Neural cell (in vitro differentiated cells): Measurements from ENCODE around the gene TMCC1. TPM values are rescaled to one million over a fixed set of nuclear protein-coding genes. Genes with fewer than 3 reads are reported as not detected.
"Not testable (repeated sequence)": the region's sequence is repeated elsewhere in the genome, so short reads cannot be mapped to it uniquely, and the experiment has no call there.

Source experiments
- H2AFZ ChIP-seq: fragments of 200-600, 300-800 bp; sonication (generic), shearing (Covaris generic); 2 replicates; pipeline ENCODE4 v1.6.0; 2014; ENCODE audit warnings: low read depth, mild to moderate bottlenecking, antibody characterized with exemption, low read length, moderate library complexity
- H3F3A ChIP-seq: fragments of 200-600 bp; shearing (Covaris generic); 2 replicates; pipeline ENCODE4 v1.6.1; 2016; ENCODE audit warnings: mild to moderate bottlenecking, moderate library complexity, mixed read lengths, antibody characterized with exemption, low read length; ENCODE audit not compliant: insufficient read depth, poor library complexity, severe bottlenecking
- H3K27ac ChIP-seq: fragments of 200-600, 300-800 bp; sonication (generic), shearing (Covaris generic); 2 replicates; pipeline ENCODE4 v1.5.1; 2014; ENCODE audit warnings: mild to moderate bottlenecking, low read length, moderate library complexity
- H3K27me3 ChIP-seq: fragments of 300-800, 200-600 bp; sonication (generic), shearing (Covaris generic); 2 replicates; pipeline ENCODE4 v1.6.0; 2014; ENCODE audit warnings: mild to moderate bottlenecking, low read depth, low read length, moderate library complexity; ENCODE audit not compliant: insufficient read depth
- H3K36me3 ChIP-seq: fragments of 300-800, 200-600 bp; sonication (generic), shearing (Covaris generic); 2 replicates; pipeline ENCODE4 v1.5.1; 2014; ENCODE audit warnings: mild to moderate bottlenecking, antibody characterized with exemption, low read length, moderate library complexity; ENCODE audit not compliant: insufficient read depth
- H3K4me2 ChIP-seq: fragments of 300-800, 200-600 bp; sonication (generic), shearing (Covaris generic); 2 replicates; pipeline ENCODE4 v1.6.0; 2014; ENCODE audit warnings: mild to moderate bottlenecking, low read length
- H3K4me3 ChIP-seq: fragments of 300-800, 200-600 bp; sonication (generic), shearing (Covaris generic); 2 replicates; pipeline ENCODE4 v1.5.1; 2014; ENCODE audit warnings: mild to moderate bottlenecking, low read length, moderate library complexity
- H3K79me2 ChIP-seq: fragments of 200-600 bp; shearing (Covaris generic); replicated peaks from 2 replicates; pipeline ENCODE4 v1.6.0; 2014; ENCODE audit warnings: mild to moderate bottlenecking, low read length, moderate library complexity; ENCODE audit not compliant: insufficient read depth
- H3K9ac ChIP-seq: fragments of 300-800, 200-600 bp; sonication (generic), shearing (Covaris generic); 2 replicates; pipeline ENCODE4 v1.6.1; 2016; ENCODE audit warnings: mild to moderate bottlenecking, low read length, mixed read lengths
- H3K9me2 ChIP-seq: fragments of 200-600 bp; shearing (Covaris generic); 2 replicates; pipeline ENCODE4 v1.6.1; 2016; ENCODE audit warnings: mild to moderate bottlenecking, low read length, mixed read lengths; ENCODE audit not compliant: insufficient read depth
- H3K9me3 ChIP-seq: fragments of 200-600, 300-800 bp; sonication (generic), shearing (Covaris generic); 2 replicates; pipeline ENCODE4 v1.6.1; 2016; ENCODE audit warnings: mild to moderate bottlenecking, mixed run types, low read length, moderate library complexity, mixed read lengths
- H4K20me1 ChIP-seq: fragments of 200-600 bp; shearing (Covaris generic); 2 replicates; pipeline ENCODE4 v1.6.1; 2016; ENCODE audit warnings: mild to moderate bottlenecking, mixed run types; ENCODE audit not compliant: insufficient read depth
- EP300 ChIP-seq: fragments of 450-650 bp; conservative IDR thresholded peaks from 2 replicates; pipeline ENCODE4 v1.6.1; 2014; ENCODE audit warnings: antibody characterized with exemption, mild to moderate bottlenecking, moderate library complexity; ENCODE audit not compliant: poor library complexity, severe bottlenecking
- EZH2 ChIP-seq: fragments of 200-600, 300-800 bp; shearing (Covaris generic), sonication (generic); IDR thresholded peaks from 2 replicates; pipeline ENCODE4 v1.6.1; 2014; ENCODE audit warnings: antibody characterized with exemption, low read length, borderline replicate concordance, mild to moderate bottlenecking; ENCODE audit not compliant: insufficient read depth, poor library complexity, severe bottlenecking
- MXI1 ChIP-seq: fragments of 450-650 bp; conservative IDR thresholded peaks from 2 replicates; pipeline ENCODE4 v1.6.1; 2014; ENCODE audit warnings: antibody characterized with exemption, mild to moderate bottlenecking; ENCODE audit not compliant: poor library complexity, severe bottlenecking
- POLR2AphosphoS5 ChIP-seq: IDR thresholded peaks from 2 replicates; pipeline ENCODE4 v1.6.1; 2012
- RAD21 ChIP-seq: fragments of 450-650 bp; conservative IDR thresholded peaks from 2 replicates; pipeline ENCODE4 v1.6.1; 2014; ENCODE audit warnings: antibody characterized with exemption, mild to moderate bottlenecking, moderate library complexity
- SMC3 ChIP-seq: fragments of 450-650 bp; conservative IDR thresholded peaks from 2 replicates; pipeline ENCODE4 v1.6.1; 2014; ENCODE audit warnings: antibody characterized with exemption, mild to moderate bottlenecking, moderate library complexity; ENCODE audit not compliant: poor library complexity
- TAF1 ChIP-seq: IDR thresholded peaks from 2 replicates; pipeline ENCODE4 v1.6.1; 2012; ENCODE audit warnings: low read depth
- polyA plus RNA-seq: library from polyadenylated mRNA; depleted of rRNA; stranded (reverse); fragments of >200 nt; gene quantifications from 2 replicates; pipeline ENCODE4 v1.2.3, GENCODE V29; 2014
- TF ChIP-seq, protein P1 (sequence below): fragments of 450-650 bp; IDR thresholded peaks from 2 replicates; pipeline ENCODE4 v1.5.1; 2014; ENCODE audit warnings: antibody characterized with exemption, mild to moderate bottlenecking, moderate library complexity; ENCODE audit not compliant: poor library complexity, severe bottlenecking
- TF ChIP-seq, protein P2 (sequence below): IDR thresholded peaks from 2 replicates; pipeline ENCODE4 v1.6.1; 2012; ENCODE audit warnings: borderline replicate concordance

TMCC1 gene
- polyA plus RNA-seq, 1 donor from 2014 or later = 25.0 TPM

DNA sequence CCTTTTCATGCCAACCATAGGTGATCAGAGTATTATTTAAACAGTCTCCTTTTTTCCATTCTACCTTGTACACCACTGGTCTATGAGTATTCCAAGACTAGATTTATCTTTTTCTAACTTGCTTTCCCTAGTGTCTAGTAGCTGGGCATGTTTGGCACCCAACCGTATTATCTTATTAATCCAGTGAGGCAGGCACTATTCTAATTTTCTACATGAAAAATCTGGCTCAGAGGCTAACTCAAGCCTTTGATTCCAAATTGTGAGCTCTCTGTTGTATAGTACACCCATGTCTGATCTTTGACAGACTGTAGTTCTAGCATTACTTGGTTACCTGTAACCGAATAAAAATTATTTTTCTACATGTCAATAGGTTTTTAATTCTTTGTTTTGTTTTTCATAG, 210.3 kb downstream of the TMCC1 start:
- H3F3A ChIP-seq = no peaks in the 10 kb centered on the region
- no peaks in the 10 kb centered on the region for H3K36me3 ChIP-seq
- H3K9me3 ChIP-seq = no peaks in the 10 kb centered on the region
- H3K79me2 ChIP-seq = peaks cover 37% of the 10 kb centered on the region
- H3K4me2 ChIP-seq = no peak overlapping the region
- H3K9me2 ChIP-seq = no peaks in the 10 kb centered on the region
- no peak overlapping the region for H3K9ac ChIP-seq
- TF ChIP-seq, protein P1, sequence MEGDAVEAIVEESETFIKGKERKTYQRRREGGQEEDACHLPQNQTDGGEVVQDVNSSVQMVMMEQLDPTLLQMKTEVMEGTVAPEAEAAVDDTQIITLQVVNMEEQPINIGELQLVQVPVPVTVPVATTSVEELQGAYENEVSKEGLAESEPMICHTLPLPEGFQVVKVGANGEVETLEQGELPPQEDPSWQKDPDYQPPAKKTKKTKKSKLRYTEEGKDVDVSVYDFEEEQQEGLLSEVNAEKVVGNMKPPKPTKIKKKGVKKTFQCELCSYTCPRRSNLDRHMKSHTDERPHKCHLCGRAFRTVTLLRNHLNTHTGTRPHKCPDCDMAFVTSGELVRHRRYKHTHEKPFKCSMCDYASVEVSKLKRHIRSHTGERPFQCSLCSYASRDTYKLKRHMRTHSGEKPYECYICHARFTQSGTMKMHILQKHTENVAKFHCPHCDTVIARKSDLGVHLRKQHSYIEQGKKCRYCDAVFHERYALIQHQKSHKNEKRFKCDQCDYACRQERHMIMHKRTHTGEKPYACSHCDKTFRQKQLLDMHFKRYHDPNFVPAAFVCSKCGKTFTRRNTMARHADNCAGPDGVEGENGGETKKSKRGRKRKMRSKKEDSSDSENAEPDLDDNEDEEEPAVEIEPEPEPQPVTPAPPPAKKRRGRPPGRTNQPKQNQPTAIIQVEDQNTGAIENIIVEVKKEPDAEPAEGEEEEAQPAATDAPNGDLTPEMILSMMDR = no peak
- TF ChIP-seq MXI1 = no peak
- no peak for TF ChIP-seq SMC3
- TF ChIP-seq, protein P2, sequence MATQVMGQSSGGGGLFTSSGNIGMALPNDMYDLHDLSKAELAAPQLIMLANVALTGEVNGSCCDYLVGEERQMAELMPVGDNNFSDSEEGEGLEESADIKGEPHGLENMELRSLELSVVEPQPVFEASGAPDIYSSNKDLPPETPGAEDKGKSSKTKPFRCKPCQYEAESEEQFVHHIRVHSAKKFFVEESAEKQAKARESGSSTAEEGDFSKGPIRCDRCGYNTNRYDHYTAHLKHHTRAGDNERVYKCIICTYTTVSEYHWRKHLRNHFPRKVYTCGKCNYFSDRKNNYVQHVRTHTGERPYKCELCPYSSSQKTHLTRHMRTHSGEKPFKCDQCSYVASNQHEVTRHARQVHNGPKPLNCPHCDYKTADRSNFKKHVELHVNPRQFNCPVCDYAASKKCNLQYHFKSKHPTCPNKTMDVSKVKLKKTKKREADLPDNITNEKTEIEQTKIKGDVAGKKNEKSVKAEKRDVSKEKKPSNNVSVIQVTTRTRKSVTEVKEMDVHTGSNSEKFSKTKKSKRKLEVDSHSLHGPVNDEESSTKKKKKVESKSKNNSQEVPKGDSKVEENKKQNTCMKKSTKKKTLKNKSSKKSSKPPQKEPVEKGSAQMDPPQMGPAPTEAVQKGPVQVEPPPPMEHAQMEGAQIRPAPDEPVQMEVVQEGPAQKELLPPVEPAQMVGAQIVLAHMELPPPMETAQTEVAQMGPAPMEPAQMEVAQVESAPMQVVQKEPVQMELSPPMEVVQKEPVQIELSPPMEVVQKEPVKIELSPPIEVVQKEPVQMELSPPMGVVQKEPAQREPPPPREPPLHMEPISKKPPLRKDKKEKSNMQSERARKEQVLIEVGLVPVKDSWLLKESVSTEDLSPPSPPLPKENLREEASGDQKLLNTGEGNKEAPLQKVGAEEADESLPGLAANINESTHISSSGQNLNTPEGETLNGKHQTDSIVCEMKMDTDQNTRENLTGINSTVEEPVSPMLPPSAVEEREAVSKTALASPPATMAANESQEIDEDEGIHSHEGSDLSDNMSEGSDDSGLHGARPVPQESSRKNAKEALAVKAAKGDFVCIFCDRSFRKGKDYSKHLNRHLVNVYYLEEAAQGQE = no peak
- no peak for TF ChIP-seq POLR2AphosphoS5
- no peak for TF ChIP-seq EP300
- TF ChIP-seq RAD21 = no peak
- TF ChIP-seq TAF1 = no peak
- no peak for TF ChIP-seq EZH2
- H2AFZ ChIP-seq = no peak overlapping the region
- no peak overlapping the region for H3K4me3 ChIP-seq
- no peaks in the 10 kb centered on the region for H3K27me3 ChIP-seq
- H4K20me1 ChIP-seq = no peaks in the 10 kb centered on the region
- no peak overlapping the region for H3K27ac ChIP-seq

DNA sequence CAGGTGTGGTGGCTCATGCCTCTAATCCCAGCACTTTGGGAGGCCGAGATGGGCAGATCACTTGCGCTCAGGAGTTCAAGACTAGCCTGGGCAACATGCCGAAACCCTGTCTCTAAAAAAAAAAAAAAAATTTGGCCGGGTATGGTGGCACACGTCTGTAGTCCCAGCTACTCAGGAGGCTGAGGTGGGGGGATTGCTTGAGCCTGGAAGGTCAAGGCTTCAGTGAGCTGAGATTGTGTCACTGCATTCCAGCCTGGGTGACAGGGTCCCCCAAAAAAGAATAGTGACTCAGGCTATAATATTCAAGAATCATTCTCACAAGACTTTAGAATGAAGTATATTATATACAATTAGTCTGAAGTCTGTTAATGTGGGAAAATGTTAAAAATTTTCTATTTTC, 216.5 kb downstream of the TMCC1 start:
- Histone ChIP-seq H3K4me3 (no peak overlapping the region), H3K9ac (no peak overlapping the region), H3K27me3 (no peaks in the 10 kb centered on the region), H4K20me1 (no peaks in the 10 kb centered on the region), H3K9me2 (no peaks in the 10 kb centered on the region), H3K4me2 (no peak overlapping the region), H3K79me2 (peaks cover 1% of the 10 kb centered on the region), H3F3A (no peaks in the 10 kb centered on the region), H2AFZ (no peak overlapping the region), H3K27ac (no peak overlapping the region), H3K9me3 (no peaks in the 10 kb centered on the region), H3K36me3 (no peaks in the 10 kb centered on the region)
- no peak for TF ChIP-seq EZH2
- TF ChIP-seq, protein P1 = no peak
- no peak for TF ChIP-seq MXI1
- TF ChIP-seq TAF1 = no peak
- TF ChIP-seq SMC3 = no peak
- TF ChIP-seq EP300 = no peak
- TF ChIP-seq, protein P2 = no peak
- TF ChIP-seq POLR2AphosphoS5 = no peak
- no peak for TF ChIP-seq RAD21

DNA sequence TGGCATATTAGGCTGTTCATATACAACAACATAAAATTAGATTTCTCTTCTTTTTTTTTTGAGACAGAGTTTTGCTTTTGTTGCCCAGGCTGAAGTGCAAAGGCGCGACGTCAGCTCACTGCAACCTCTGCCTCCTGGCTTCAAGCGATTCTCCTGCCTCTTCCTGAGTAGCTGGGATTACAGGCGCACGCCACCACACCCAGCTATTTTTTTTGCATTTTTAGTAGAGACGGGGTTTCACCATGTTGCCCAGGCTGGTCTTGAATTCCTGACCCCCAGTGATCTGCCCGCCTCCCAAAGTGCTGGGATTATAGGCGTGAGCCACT, 218.8 kb downstream of the TMCC1 start:
- H3K9ac ChIP-seq, H3K36me3 ChIP-seq, H3K27me3 ChIP-seq, H3F3A ChIP-seq, H3K9me3 ChIP-seq, H2AFZ ChIP-seq, H3K27ac ChIP-seq, H3K4me3 ChIP-seq, H3K4me2 ChIP-seq, H4K20me1 ChIP-seq, H3K9me2 ChIP-seq, H3K79me2 ChIP-seq: not testable (repeated sequence)
